ENCODE data around the gene TMEM9. TPM values are rescaled to one million over a fixed set of nuclear protein-coding genes. Genes with fewer than 3 reads are reported as not detected.

The TMEM9 gene
- total RNA-seq, 6 experiments from 2014 or later = 60.3 to 72.7 (median 64.9) TPM

- Mint-ChIP-seq H3K9me3 (no peaks in the 10 kb centered on the region), H3K27ac (no peak overlapping the region), H3K4me3 (no peak overlapping the region), H3K4me1 (ENCODE audit: low read depth) (no peaks in the 10 kb centered on the region), H3K36me3 (ENCODE audit: low read depth) (no peaks in the 10 kb centered on the region), H3K27me3 (ENCODE audit: insufficient read depth) (peaks cover 58% of the 10 kb centered on the region)
- TF ChIP-seq CTCF (IDR thresholded peaks at IDR 0.05) = no peak
- DNase-seq = no peak
These were observed 50.6 kb downstream of the TMEM9 start for GRCh38 chr1:201103666-201104065.

- DNase-seq = no peak
- Mint-ChIP-seq H3K4me1 (ENCODE audit: low read depth) (no peaks in the 10 kb centered on the region), H3K9me3 (no peaks in the 10 kb centered on the region), H3K27ac (no peak overlapping the region), H3K27me3 (ENCODE audit: insufficient read depth) (peaks cover 57% of the 10 kb centered on the region), H3K4me3 (no peak overlapping the region), H3K36me3 (ENCODE audit: low read depth) (no peaks in the 10 kb centered on the region)
- TF ChIP-seq CTCF (IDR thresholded peaks at IDR 0.05) = no peak
These were observed 53.9 kb downstream of the TMEM9 start for GRCh38 chr1:201100169-201100930.

GRCh38 chr1:201098992-201099677 is 55.1 kb downstream of the TMEM9 start:
- no peak for TF ChIP-seq CTCF (IDR thresholded peaks at IDR 0.05)
- H3K27me3 Mint-ChIP-seq (ENCODE audit: insufficient read depth) = peaks cover 61% of the 10 kb centered on the region
- H3K4me3 Mint-ChIP-seq = no peak overlapping the region
- no peaks in the 10 kb centered on the region for H3K9me3 Mint-ChIP-seq
- no peaks in the 10 kb centered on the region for H3K4me1 Mint-ChIP-seq (ENCODE audit: low read depth)
- DNase-seq = no peak
- H3K27ac Mint-ChIP-seq = no peak overlapping the region
- no peaks in the 10 kb centered on the region for H3K36me3 Mint-ChIP-seq (ENCODE audit: low read depth)

- H3K27me3 Mint-ChIP-seq (ENCODE audit: insufficient read depth) = peaks cover 62% of the 10 kb centered on the region
- no peak for DNase-seq
- H3K27ac Mint-ChIP-seq = no peak overlapping the region
- no peak overlapping the region for H3K4me3 Mint-ChIP-seq
- no peaks in the 10 kb centered on the region for H3K9me3 Mint-ChIP-seq
- H3K36me3 Mint-ChIP-seq (ENCODE audit: low read depth) = no peaks in the 10 kb centered on the region
- no peak for TF ChIP-seq CTCF (IDR thresholded peaks at IDR 0.05)
- no peaks in the 10 kb centered on the region for H3K4me1 Mint-ChIP-seq (ENCODE audit: low read depth)
These were observed 57.1 kb downstream of the TMEM9 start for GRCh38 chr1:201096977-201097856.

- no peak for DNase-seq
- Mint-ChIP-seq H3K4me3 (no peak overlapping the region), H3K36me3 (ENCODE audit: low read depth) (no peaks in the 10 kb centered on the region), H3K27ac (no peak overlapping the region), H3K9me3 (no peaks in the 10 kb centered on the region), H3K4me1 (ENCODE audit: low read depth) (no peaks in the 10 kb centered on the region), H3K27me3 (ENCODE audit: insufficient read depth) (peaks cover 52% of the 10 kb centered on the region)
- no peak for TF ChIP-seq CTCF (IDR thresholded peaks at IDR 0.05)
These were observed 58.2 kb downstream of the TMEM9 start for GRCh38 chr1:201096041-201096461.

All from HFFc6 (cell line).